HG03108 (cell line): ENCODE data around the gene ERVFRD-1.
"Not testable (repeated sequence)": the region's sequence is repeated elsewhere in the genome, so short reads cannot be mapped to it uniquely, and the experiment has no call there.

Experiments
- ATAC-seq: cut with Tn5 transposase; IDR thresholded peaks from one replicate; pipeline ENCODE4 v1.9.1; 2021; ENCODE audit warnings: moderate library complexity; ENCODE audit not compliant: unreplicated experiment

ERVFRD-1 gene

GRCh38 chr6:11092668-11093375 lies 18.7 kb downstream of the ERVFRD-1 start:
- ATAC-seq: peak; percentile 36

GRCh38 chr6:11091141-11091540 lies 20.4 kb downstream of the ERVFRD-1 start:
- ATAC-seq: not testable (repeated sequence)

- ATAC-seq: no peak
These were observed 21.8 kb downstream of the ERVFRD-1 start for GRCh38 chr6:11089695-11090094.

DNA sequence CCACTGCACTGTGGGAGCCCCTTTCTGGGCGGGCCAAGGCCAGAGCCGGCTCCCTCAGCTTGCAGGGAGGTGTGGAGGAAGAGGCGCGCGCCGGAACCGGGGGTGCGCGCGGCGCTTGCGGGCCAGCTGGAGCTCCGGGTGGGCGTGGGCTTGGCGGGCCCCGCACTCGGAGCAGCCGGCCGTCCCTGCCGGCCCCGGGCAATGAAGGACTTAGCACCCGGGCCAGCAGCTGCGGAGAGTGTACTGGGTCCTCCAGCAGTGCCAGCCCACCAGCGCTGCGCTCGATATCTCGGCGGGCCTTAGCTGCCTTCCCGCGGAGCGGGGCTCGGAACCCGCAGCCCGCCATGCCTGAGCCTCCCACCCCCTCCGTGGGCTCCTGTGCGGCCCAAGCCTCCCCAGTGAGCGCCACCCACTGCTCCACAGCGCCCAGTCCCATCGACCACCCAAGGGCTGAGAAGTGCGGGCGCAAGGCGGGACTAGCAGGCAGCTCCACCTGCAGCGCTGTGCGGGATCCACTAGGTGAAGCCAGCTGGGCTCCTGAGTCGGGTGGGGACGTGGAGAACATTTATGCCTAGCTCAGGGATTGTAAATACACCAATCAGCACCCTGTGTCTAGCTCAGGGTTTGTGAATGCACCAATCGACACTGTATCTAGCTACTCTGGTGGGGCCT lies 24.2 kb downstream of the ERVFRD-1 start:
- ATAC-seq: not testable (repeated sequence)

DNA sequence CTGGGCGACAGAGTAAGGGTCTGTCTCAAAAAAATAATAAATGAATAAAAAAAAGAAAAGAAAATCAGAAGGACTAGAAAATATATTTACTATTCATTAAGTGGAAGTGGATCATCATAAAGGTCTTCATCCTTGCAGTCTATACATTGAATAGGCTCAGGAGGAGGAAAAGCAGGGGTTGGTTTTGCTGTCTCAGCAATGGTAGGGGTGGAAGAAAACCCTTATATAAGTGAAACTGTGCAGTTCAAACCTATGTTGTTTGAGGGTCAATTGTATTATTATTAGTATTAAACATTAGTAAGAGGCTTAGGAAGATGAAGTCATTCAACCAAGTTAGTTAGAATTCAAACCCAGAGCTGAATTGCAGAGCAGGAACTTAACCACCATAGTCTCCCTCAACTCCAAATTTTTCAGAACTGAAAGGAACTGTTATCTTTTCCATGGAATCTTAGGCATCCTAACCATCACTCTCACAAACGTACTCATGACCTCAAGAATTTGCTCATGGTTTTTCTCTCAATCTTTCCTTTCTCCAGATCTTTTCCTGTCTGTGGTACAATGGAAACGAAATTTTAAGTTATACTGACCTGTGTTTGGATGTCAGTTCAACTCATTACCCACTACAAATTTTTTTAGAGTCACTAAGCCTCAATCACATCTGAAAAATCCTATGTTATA lies 25.6 kb downstream of the ERVFRD-1 start:
- no peak for ATAC-seq

GRCh38 chr6:11083956-11084355 lies 27.6 kb downstream of the ERVFRD-1 start:
- ATAC-seq: no peak

GRCh38 chr6:11083491-11083890 lies 28.0 kb downstream of the ERVFRD-1 start:
- no peak for ATAC-seq

DNA sequence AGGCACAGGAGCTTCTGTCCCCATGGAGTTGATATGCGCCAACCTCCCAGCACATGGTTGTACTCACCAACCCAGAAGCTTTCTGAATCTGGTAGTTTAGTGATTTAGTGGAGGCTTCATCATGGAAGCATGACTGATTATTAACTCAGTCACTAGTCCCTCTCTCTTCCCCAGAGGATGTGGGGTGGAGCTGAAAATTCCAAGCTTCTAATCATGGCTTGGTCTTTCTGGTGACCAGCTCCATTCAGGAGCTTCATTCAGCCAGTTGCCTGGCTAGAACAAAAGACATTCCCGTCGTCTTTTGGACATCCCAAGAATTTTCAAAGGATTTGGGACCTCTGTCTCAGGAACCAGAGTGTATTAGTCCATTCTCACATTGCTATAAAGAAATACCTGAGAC lies 31.2 kb downstream of the ERVFRD-1 start:
- ATAC-seq: no peak

DNA sequence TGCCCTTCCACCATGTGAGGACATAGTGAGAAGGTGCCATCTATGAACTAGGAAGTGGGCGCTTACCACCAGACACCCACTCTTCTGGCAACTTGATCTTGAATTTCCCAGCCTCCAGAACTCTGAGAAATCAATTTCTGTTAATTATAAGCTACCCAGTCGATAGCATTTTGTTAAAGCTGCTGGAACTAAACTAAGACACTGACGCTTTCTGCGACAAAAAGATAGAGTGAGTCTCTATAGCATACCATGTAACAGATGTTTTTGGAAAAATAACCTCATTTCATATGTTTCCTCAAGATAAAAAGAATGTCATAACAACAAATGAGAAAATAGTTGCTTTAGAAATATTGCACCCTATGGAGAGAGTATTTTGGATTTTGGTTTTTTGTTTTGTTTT lies 33.3 kb downstream of the ERVFRD-1 start:
- ATAC-seq: no peak

GRCh38 chr6:11076540-11076939 lies 35.0 kb downstream of the ERVFRD-1 start:
- ATAC-seq: no peak

- no peak for ATAC-seq
These were observed 39.4 kb downstream of the ERVFRD-1 start for GRCh38 chr6:11072101-11072500.

GRCh38 chr6:11069760-11070159 lies 41.8 kb downstream of the ERVFRD-1 start:
- no peak for ATAC-seq

- no peak for ATAC-seq
These were observed 44.2 kb downstream of the ERVFRD-1 start for GRCh38 chr6:11067348-11067747.

DNA sequence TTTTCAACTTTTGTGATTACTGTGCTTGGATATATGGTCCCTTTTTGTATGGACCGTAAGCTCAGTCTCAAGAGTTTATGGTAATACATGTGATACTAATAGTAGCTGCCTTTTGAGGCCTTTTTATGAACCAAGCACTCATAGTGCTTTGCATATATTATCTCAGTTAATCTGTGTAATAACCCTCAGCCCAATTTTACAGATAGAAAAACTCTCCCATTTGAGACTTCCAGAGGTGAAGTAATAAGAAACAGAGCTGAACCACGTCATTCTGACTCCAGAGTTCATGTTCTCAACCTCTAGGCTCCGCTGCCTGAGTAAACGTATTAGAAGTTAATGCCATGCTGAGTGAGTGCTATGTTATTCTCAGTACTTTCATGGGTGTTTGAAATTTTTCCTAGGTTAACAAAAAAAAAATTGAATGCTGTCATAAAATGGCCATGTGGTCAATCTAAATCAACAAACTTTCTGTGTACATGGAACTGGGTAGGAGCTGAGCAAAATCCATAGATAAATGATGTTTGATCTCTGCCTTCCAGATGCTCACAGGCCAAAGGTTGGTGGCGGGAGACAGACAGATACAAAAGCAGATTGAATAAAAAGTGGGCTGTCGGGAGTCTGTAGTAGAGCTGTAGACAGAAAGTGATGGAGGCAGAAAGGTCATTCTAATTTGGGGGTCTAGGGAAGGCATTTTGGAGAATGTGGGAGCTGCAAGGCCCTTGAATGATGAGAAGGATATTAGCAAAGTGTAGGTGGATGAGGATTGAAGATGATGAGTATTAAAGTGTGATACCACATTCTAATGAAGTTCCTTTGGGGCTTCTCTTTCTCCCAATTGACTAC lies 44.8 kb downstream of the ERVFRD-1 start:
- ATAC-seq: no peak

DNA sequence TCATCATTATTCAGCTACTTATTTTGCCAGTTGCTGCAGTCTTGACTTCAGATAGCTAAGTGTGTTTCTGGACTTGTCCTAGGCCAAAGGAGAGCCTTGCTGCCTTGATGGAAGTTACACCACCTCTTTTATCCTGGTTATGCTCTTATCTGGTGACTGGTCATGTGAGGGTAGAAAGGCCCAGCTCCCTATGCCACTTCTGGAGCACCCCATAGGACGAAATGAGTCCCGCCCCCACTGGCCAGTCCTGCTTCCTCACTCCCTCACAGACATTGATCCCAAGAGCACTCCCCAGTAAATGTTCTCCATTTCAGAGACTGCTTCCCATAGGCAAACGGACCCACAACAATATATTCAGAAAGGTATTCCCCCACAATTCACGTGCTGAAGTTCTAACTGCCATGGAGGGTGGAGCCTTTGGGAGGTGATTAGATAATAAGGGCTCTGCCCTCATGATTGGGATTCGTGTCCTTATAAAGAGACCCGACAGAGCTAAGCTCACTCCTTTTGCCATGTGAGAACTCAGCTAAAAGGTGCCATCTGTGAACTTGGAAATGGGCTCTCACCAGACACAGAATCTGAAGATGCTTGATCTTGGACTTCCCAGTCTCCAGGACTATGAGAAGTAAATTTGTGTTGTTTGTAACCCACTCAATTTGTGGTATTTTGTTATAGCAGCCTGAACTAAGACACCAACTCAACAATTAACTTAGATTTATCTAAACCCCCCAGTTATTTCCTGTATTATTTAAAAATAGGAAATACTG lies 45.9 kb downstream of the ERVFRD-1 start:
- no peak for ATAC-seq

DNA sequence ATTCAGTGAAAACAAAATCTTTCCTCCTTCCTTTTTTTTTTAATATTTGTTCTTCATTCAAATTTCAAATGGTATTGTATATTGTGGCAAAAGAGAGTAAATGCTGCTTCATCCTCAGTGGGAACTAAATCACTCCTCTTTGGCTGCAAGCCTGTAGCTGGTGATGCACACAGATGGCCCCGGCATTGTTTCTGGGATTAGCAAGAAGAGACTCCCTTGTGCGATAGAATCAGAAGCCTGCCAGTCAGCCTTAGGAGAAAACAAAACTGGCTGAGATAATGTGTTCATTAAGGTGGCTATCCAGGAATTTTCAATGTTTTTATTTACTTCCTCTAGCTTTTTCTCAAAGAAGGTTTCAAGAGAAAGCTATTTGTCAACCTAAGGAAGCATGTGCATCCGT lies 46.7 kb downstream of the ERVFRD-1 start:
- ATAC-seq: no peak

DNA sequence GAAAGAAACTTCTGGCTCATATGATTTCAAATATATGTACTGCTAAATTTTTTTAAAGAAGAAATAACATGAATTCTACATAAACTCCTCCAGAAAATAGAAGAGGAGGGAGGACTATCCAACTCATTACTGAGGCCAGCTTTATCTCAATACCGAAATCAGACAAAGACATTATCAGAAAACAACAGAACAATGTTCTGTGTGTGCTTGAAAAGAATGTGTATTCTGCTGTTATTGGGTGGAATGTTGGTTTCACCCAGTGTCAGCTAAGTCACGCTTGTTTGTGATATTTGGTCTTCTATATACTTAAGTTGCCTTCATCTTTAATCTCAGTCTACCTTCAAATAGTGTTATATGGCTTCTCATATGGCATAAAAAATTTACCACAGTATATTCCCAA lies 48.8 kb downstream of the ERVFRD-1 start:
- no peak for ATAC-seq

- no peak for ATAC-seq
These were observed 49.4 kb downstream of the ERVFRD-1 start for GRCh38 chr6:11062083-11062482.

- ATAC-seq: no peak
These were observed 53.1 kb downstream of the ERVFRD-1 start for GRCh38 chr6:11058406-11058805.

DNA sequence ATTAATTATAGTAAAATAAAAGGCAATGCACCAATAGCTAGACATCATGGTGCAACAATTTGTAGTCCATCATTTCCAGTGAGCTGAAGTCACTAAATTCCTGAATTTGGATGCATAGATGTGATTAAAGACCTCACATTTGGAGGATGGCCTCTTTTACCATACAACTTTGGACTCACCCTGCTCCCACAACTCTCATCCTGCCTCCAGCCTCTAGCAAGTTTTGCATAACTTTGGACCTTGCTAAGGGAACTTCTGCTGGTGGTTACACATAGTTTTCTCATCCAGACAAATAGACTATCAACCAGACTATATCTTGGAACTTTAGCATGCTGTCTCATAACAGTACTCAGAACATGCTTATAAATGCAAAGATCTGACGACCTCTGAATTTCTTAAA lies 54.7 kb downstream of the ERVFRD-1 start:
- ATAC-seq: no peak
